Left lung (tissue), 10 donors: ENCODE measurements around the gene PPP2R5B. TPM values are rescaled to one million over a fixed set of nuclear protein-coding genes. Genes with fewer than 3 reads are reported as not detected.

Experiments
- ATAC-seq: fragments of 200-7000 bp; cut with Tn5 transposase; one replicate; pipeline ENCODE4 v1.9.1; 2020; ENCODE audit warnings: moderate library complexity
- DNase-seq, 4 donors: peaks; one replicate each; pipeline ENCODE4 v3.0.0-alpha.2; 2013 to 2020
- H3K27ac ChIP-seq, 2 donors: fragments of 200-600 bp; sonication (generic) in 1 of 2; one replicate each; pipeline versions ENCODE4 v1.5.0 to v1.8.0; 2020 to 2021
- H3K27me3 ChIP-seq, 2 donors: fragments of 200-600 bp; sonication (generic) in 1 of 2; one replicate each; pipeline versions ENCODE4 v1.5.0 to v1.8.0; 2020 to 2021
- H3K36me3 ChIP-seq, 2 donors: fragments of 200-600 bp; sonication (generic) in 1 of 2; one replicate each; pipeline versions ENCODE4 v1.5.0 to v1.8.0; 2020 to 2021
- H3K4me1 ChIP-seq, 2 donors: fragments of 200-600 bp; one replicate each; pipeline ENCODE4 v1.8.0; 2021
- H3K4me3 ChIP-seq, 2 donors: fragments of 200-600 bp; sonication (generic) in 1 of 2; one replicate each; pipeline versions ENCODE4 v1.5.0 to v1.8.0; 2020 to 2021; ENCODE audit warnings: mild to moderate bottlenecking in 1 of 2
- H3K9me3 ChIP-seq, 2 donors: fragments of 200-600 bp; sonication (generic) in 1 of 2; one replicate each; pipeline versions ENCODE4 v1.5.0 to v1.8.0; 2020 to 2021
- intact Hi-C, 2 donors: fragments of 100-400 bp; cut with DNase I; formaldehyde crosslinking; loops; one replicate each; pipeline versions ENCODE4 v1.11.2 to v1.14.2; 2022
- polyA plus RNA-seq, 6 donors: library from polyadenylated mRNA; unstranded; fragments of 120-200 nt; gene quantifications; one replicate each; pipeline ENCODE4 v1.2.1, GENCODE V29; 2013; ENCODE audit not compliant: insufficient read length in 6 of 6
- total RNA-seq, 2 donors: library from RNA; stranded (reverse); fragmentation: NEBNext Ultra II Directional; extraction: Animal tissue kit (Norgen Biotek cat#: 25700); gene quantifications; one replicate each; pipeline ENCODE4 v1.2.1, GENCODE V29; 2021
- TF ChIP-seq, protein P1 (sequence below), 2 donors: fragments of 200-600 bp; sonication (generic) in 1 of 2; IDR thresholded peaks; one replicate each; pipeline versions ENCODE4 v1.5.0 to v1.8.0; 2021; ENCODE audit warnings: antibody characterized with exemption in 2 of 2
- donor health status: DM: no; HTN: yes; CAD: no.
- donor health status: DM: no; HTN: no; CAD: no.

PPP2R5B gene
- total and polyA plus RNA-seq, 8 donors = 12.1 to 29.9 (median 14.1) TPM

GRCh38 chr11:64959498-64959897 lies 35.0 kb downstream of the PPP2R5B start:
- no peak overlapping the region for H3K4me3 ChIP-seq
- no peaks in the 10 kb centered on the region for H3K4me1 ChIP-seq
- no peaks in the 10 kb centered on the region for H3K27me3 ChIP-seq
- no peaks in the 10 kb centered on the region for H3K36me3 ChIP-seq
- DNase-seq (no peak), ATAC-seq (no peak)
- no peak overlapping the region for H3K27ac ChIP-seq
- no peaks in the 10 kb centered on the region for H3K9me3 ChIP-seq
- intact Hi-C loops = no loop called here
- TF ChIP-seq, protein P1, sequence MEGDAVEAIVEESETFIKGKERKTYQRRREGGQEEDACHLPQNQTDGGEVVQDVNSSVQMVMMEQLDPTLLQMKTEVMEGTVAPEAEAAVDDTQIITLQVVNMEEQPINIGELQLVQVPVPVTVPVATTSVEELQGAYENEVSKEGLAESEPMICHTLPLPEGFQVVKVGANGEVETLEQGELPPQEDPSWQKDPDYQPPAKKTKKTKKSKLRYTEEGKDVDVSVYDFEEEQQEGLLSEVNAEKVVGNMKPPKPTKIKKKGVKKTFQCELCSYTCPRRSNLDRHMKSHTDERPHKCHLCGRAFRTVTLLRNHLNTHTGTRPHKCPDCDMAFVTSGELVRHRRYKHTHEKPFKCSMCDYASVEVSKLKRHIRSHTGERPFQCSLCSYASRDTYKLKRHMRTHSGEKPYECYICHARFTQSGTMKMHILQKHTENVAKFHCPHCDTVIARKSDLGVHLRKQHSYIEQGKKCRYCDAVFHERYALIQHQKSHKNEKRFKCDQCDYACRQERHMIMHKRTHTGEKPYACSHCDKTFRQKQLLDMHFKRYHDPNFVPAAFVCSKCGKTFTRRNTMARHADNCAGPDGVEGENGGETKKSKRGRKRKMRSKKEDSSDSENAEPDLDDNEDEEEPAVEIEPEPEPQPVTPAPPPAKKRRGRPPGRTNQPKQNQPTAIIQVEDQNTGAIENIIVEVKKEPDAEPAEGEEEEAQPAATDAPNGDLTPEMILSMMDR (IDR thresholded peaks at IDR 0.05) = no peak

DNA sequence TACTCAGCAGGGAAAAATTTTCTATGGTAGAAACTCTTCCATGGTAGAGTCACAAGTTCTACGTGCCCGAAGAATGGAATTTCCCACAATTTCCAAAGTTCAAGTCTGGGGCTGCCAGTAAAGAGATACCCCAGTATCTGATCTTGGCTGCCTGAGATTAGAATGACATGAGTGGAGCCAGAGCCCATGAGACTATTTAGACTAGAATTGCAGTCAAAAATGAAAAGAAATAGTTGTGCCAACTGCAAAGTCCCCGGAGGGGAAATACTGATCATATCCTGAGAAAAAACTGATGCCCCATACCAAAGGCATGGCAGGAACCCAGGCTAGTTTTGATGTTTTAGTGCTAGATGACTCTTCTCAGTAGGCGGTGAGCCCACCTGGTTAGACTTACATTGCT lies 36.2 kb downstream of the PPP2R5B start:
- intact Hi-C loops = no loop called here
- DNase-seq = no peak
- H3K36me3 ChIP-seq = no peaks in the 10 kb centered on the region
- no peak overlapping the region for H3K4me3 ChIP-seq
- no peaks in the 10 kb centered on the region for H3K4me1 ChIP-seq
- H3K9me3 ChIP-seq = no peaks in the 10 kb centered on the region
- ATAC-seq = no peak
- H3K27me3 ChIP-seq = no peaks in the 10 kb centered on the region
- H3K27ac ChIP-seq = no peak overlapping the region
- TF ChIP-seq, protein P1 (IDR thresholded peaks at IDR 0.05) = no peak

DNA sequence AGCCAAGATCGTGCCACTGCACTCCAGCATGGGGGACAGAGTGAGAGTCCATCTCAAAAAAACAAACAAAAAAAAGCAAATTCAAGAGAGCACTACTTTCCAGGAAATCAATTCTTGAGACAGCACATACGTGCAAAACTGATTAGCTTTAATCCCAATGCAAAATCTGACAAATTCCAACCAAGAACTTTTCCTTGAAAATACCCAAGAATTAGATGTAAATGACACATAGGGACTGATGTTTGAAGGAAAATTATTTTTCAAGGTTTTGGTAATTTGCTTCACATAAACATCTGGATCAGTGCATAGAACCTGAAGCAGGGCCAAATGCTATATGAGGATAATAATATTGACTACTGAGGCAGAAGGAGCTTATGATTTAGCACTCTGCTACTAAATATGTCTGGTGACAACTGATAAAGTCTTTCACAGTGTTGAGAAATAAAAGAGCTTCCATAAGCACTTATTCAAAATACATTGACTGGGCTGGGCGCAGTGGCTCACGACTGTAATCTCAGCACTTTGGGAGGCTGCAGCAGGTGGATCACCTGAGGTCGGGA lies 38.7 kb downstream of the PPP2R5B start:
- TF ChIP-seq, protein P1 (IDR thresholded peaks at IDR 0.05) = no peak
- no peak overlapping the region for H3K4me3 ChIP-seq
- no peaks in the 10 kb centered on the region for H3K36me3 ChIP-seq
- no peak for DNase-seq
- no peak overlapping the region for H3K27ac ChIP-seq
- ATAC-seq = no peak
- no peaks in the 10 kb centered on the region for H3K4me1 ChIP-seq
- no peaks in the 10 kb centered on the region for H3K27me3 ChIP-seq
- intact Hi-C loops = no loop called here
- H3K9me3 ChIP-seq = no peaks in the 10 kb centered on the region

DNA sequence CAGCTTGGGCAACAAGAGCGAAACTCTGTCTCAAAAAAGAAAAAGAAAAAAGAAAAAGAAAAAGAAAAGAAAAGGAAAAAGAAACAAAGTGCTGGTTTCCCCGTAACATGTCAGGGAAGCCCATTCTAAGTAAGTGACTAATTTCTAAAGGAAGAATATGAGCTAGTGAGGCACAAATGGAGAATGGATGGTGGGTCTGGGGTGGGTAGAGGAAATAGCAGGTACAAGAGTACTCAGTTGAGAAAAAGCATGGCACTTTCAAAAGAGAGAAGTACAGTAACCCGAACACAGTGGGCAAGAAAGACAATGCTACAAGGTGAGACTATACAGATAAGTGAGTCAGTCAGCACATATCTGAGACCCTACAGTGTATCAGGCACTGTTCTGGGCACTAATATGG lies 42.9 kb downstream of the PPP2R5B start:
- H3K4me3 ChIP-seq = no peak overlapping the region
- H3K4me1 ChIP-seq = peaks cover 0 to 9% of the 10 kb centered on the region in 2 donors
- H3K9me3 ChIP-seq = no peaks in the 10 kb centered on the region
- DNase-seq (no peak), ATAC-seq (no peak)
- TF ChIP-seq, protein P1 (IDR thresholded peaks at IDR 0.05) = no peak
- intact Hi-C loops = no loop called here
- H3K27ac ChIP-seq = no peak overlapping the region
- no peaks in the 10 kb centered on the region for H3K36me3 ChIP-seq
- peaks cover 0 to 18% of the 10 kb centered on the region in 2 donors for H3K27me3 ChIP-seq

GRCh38 chr11:64969209-64969608 lies 44.7 kb downstream of the PPP2R5B start:
- Histone ChIP-seq H3K36me3 (no peaks in the 10 kb centered on the region), H3K9me3 (no peaks in the 10 kb centered on the region), H3K27ac (no peak overlapping the region), H3K27me3 (peaks cover 0 to 30% of the 10 kb centered on the region in 2 donors), H3K4me1 (peaks cover 0 to 9% of the 10 kb centered on the region in 2 donors), H3K4me3 (no peak overlapping the region)
- TF ChIP-seq, protein P1 (IDR thresholded peaks at IDR 0.05) = no peak
- intact Hi-C loops = no loop called here
- no peak for DNase-seq
- ATAC-seq = no peak
